Right cardiac atrium (tissue), 5 donors: ENCODE measurements around the gene SLC30A5. TPM values are rescaled to one million over a fixed set of nuclear protein-coding genes. Genes with fewer than 3 reads are reported as not detected.
A peak's percentile ranks its signal among the peaks of the same experiment; 100 is the strongest.

Experiments used
- ATAC-seq, 2 donors: fragments of 200-7000 bp; cut with Tn5 transposase; one replicate each; pipeline versions ENCODE4 v1.8.0 to v1.9.1; 2020; ENCODE audit warnings: moderate library complexity in 2 of 2, mild to moderate bottlenecking in 1 of 2
- DNase-seq, 3 donors: peaks; one replicate each; pipeline ENCODE4 v3.0.0-alpha.2; 2020
- H3K27ac ChIP-seq: one replicate; pipeline ENCODE4 v1.5.1; 2013; ENCODE audit warnings: mild to moderate bottlenecking, low read length, control low read depth, moderate library complexity
- H3K27me3 ChIP-seq: one replicate; pipeline ENCODE4 v1.6.1; 2013; ENCODE audit not compliant: control insufficient read depth, insufficient read depth
- H3K4me1 ChIP-seq: one replicate; pipeline ENCODE4 v1.6.1; 2013; ENCODE audit warnings: low read length; ENCODE audit not compliant: control insufficient read depth, insufficient read depth
- H3K4me3 ChIP-seq: one replicate; pipeline ENCODE4 v1.5.1; 2013; ENCODE audit warnings: low read length, control low read depth
- H3K9me3 ChIP-seq: one replicate; pipeline ENCODE4 v1.6.1; 2013; ENCODE audit warnings: low read length; ENCODE audit not compliant: control insufficient read depth
- WGBS: extraction: QIAGEN DNeasy Blood & Tissue Kit; methylation state at CpG from one replicate; pipeline ENCODE4 v1.1.7; 2013; 5-methylcytosine and 5-hydroxymethylcytosine counted together
- intact Hi-C, 4 donors: fragments of 100-400 bp; cut with DNase I; formaldehyde crosslinking; loops; one replicate each; pipeline versions ENCODE4 v1.11.0 to v1.14.0; 2022 to 2023
- polyA plus RNA-seq: library from polyadenylated mRNA; stranded (reverse); fragments of 200-250 nt; gene quantifications from one replicate; pipeline ENCODE4 v1.2.3, GENCODE V29; 2013
- total RNA-seq, 4 donors: library from RNA; stranded (reverse); fragmentation: NEBNext Ultra II Directional; extraction: Animal tissue kit (Norgen Biotek cat#: 25700); gene quantifications; one replicate each; pipeline ENCODE4 v1.2.1, GENCODE V29; 2021
- donor health status: healthy with polysubstance abuse.
- donor health status: DM: no; HTN: yes; CAD: no.
- donor health status: DM: no; HTN: no; CAD: no.
- donor health status: DM: no; HTN: yes; CAD: no; lungs with severe emphysema.
- donor health status: DM: yes; HTN: yes; CAD: no.

Gene SLC30A5
- total and polyA plus RNA-seq, 5 donors, result 32.5 to 59.1 (median 54.0) TPM

- peak; percentile 100 for ATAC-seq
- Histone ChIP-seq H3K4me1 (no peaks in the 10 kb centered on the region), H3K4me3 (peak within 1 kb of the TSS; percentile 69), H3K27me3 (no peaks in the 10 kb centered on the region), H3K27ac (peak within 1 kb of the TSS; percentile 47), H3K9me3 (no peaks in the 10 kb centered on the region)
- 2% methylated on average over 50 of the region's 50 CpGs for WGBS
- intact Hi-C loops, result loop anchor here in 1 of 4 donors (10.0 kb wide), 1 partner anchor 58 kb away; no protein-coding TSS in a partner anchor
- peak; percentile 98 to 99 (median 99) for DNase-seq
Observed at GRCh38 chr5:69166686-69167492, 73.1 kb downstream of the SLC30A5 start, which contains the start of gene CCNB1. TSS of gene CCNB1 (plus strand) at chr5:69167150. CDS start at chr5:69167263, 113 bp downstream.

GRCh38 chr5:69167493-69167855 is 73.7 kb downstream of the SLC30A5 start:
- intact Hi-C loops, result loop anchor here in 1 of 4 donors (10.0 kb wide), 1 partner anchor 57 kb away; no protein-coding TSS in a partner anchor
- WGBS, result 1% methylated on average over 11 of the region's 11 CpGs

GRCh38 chr5:69167929-69168328 is 74.1 kb downstream of the SLC30A5 start:
- intact Hi-C loops, result loop anchor here in 1 of 4 donors (10.0 kb wide), 1 partner anchor 57 kb away; no protein-coding TSS in a partner anchor
- DNase-seq (no peak), ATAC-seq (no peak)
- no peaks in the 10 kb centered on the region for H3K27me3 ChIP-seq
- H3K4me3 ChIP-seq, result peak overlapping the region; percentile 69
- WGBS, result 36% methylated on average over 8 of the region's 8 CpGs
- H3K27ac ChIP-seq, result no peak overlapping the region
- no peaks in the 10 kb centered on the region for H3K4me1 ChIP-seq
- no peaks in the 10 kb centered on the region for H3K9me3 ChIP-seq

More at GRCh38 chr5:69167493-69167855, 73.7 kb downstream of the SLC30A5 start:
- Histone ChIP-seq H3K9me3 (no peaks in the 10 kb centered on the region), H3K4me1 (no peaks in the 10 kb centered on the region), H3K27ac (no peak overlapping the region), H3K4me3 (peak overlapping the region; percentile 69), H3K27me3 (no peaks in the 10 kb centered on the region)
- DNase-seq (no peak), ATAC-seq (no peak)

- DNase-seq (no peak), ATAC-seq (no peak)
- intact Hi-C loops, result no loop called here
- 98% methylated on average over 1 of the region's 1 CpG for WGBS
- Histone ChIP-seq H3K4me1 (no peaks in the 10 kb centered on the region), H3K9me3 (no peaks in the 10 kb centered on the region), H3K4me3 (no peak overlapping the region), H3K27me3 (no peaks in the 10 kb centered on the region), H3K27ac (no peak overlapping the region)
Observed at GRCh38 chr5:69170495-69170894, 76.7 kb downstream of the SLC30A5 start.

GRCh38 chr5:69170969-69171368 is 77.2 kb downstream of the SLC30A5 start:
- intact Hi-C loops, result no loop called here
- 96% methylated on average over 3 of the region's 3 CpGs for WGBS

More at GRCh38 chr5:69170969-69171368, 77.2 kb downstream of the SLC30A5 start:
- Histone ChIP-seq H3K4me3 (no peak overlapping the region), H3K9me3 (no peaks in the 10 kb centered on the region), H3K27me3 (no peaks in the 10 kb centered on the region), H3K27ac (no peak overlapping the region), H3K4me1 (no peaks in the 10 kb centered on the region)
- no peak for ATAC-seq
- DNase-seq, result no peak

Other genes with a start within 250 kb of the SLC30A5 start
- 1 to 10 TPM; 1.4 to 6.4 (median 3.8) TPM for gene CCNB1, start 73.1 kb downstream of the SLC30A5 start, total RNA-seq
- 2.8 TPM for gene CCNB1, start 73.1 kb downstream of the SLC30A5 start, polyA plus RNA-seq
- 1 to 10 TPM; 2.7 to 4.3 (median 3.8) TPM for gene CENPH, start 95.6 kb downstream of the SLC30A5 start, total RNA-seq
- gene CENPH, start 95.6 kb downstream of the SLC30A5 start, polyA plus RNA-seq, result 3.1 TPM
- 10 to 100 TPM; 11.2 to 16.8 (median 11.7) TPM for gene CDK7, start 140.9 kb downstream of the SLC30A5 start, total RNA-seq
- gene CDK7, start 140.9 kb downstream of the SLC30A5 start, polyA plus RNA-seq, result 13.6 TPM
- gene CCDC125, start 238.8 kb downstream of the SLC30A5 start, total RNA-seq, result 1 to 10 TPM; 3.6 to 5.3 (median 4.3) TPM
- gene CCDC125, start 238.8 kb downstream of the SLC30A5 start, polyA plus RNA-seq, result 1.9 TPM